WERI-Rb-1 (cell line): ENCODE data around the gene DGCR8.

Experiments
- DNase-seq: peaks from one replicate; pipeline ENCODE4 v3.0.0-alpha.2; 2020
- H3K27ac ChIP-seq: fragments of 250-450 bp; sonication (Bioruptor Pico); 2 replicates; pipeline ENCODE4 v1.5.1; 2020; ENCODE audit warnings: mild to moderate bottlenecking, moderate library complexity
- H3K27me3 ChIP-seq: fragments of 250-450 bp; sonication (Bioruptor Pico); 2 replicates; pipeline ENCODE4 v1.5.1; 2021; ENCODE audit warnings: mild to moderate bottlenecking, low read depth, moderate library complexity; ENCODE audit not compliant: insufficient read depth, severe bottlenecking
- H3K36me3 ChIP-seq: fragments of 250-450 bp; sonication (Bioruptor Pico); 2 replicates; pipeline ENCODE4 v1.5.1; 2020; ENCODE audit warnings: mild to moderate bottlenecking, moderate library complexity
- H3K4me3 ChIP-seq: 2 replicates; pipeline ENCODE4 v1.5.1; 2011; ENCODE audit warnings: low read depth, mild to moderate bottlenecking, control low read depth, low read length
- H3K9me3 ChIP-seq: fragments of 250-450 bp; sonication (Bioruptor Pico); 2 replicates; pipeline ENCODE4 v1.5.1; 2021; ENCODE audit warnings: mild to moderate bottlenecking, moderate library complexity; ENCODE audit not compliant: severe bottlenecking
- CTCF ChIP-seq: IDR thresholded peaks from 2 replicates; pipeline ENCODE4 v1.5.1; 2011; ENCODE audit warnings: low read depth, mild to moderate bottlenecking, control low read depth, inconsistent platforms, low read length

Gene DGCR8

GRCh38 chr22:20107951-20108756 is 28.1 kb downstream of the DGCR8 start:
- Histone ChIP-seq H3K9me3 (no peaks in the 10 kb centered on the region), H3K27me3 (no peaks in the 10 kb centered on the region), H3K27ac (peak overlapping the region; percentile 76; the same call in 1 of the 2 replicates), H3K4me3 (no peak overlapping the region), H3K36me3 (peaks cover 90% of the 10 kb centered on the region)
- TF ChIP-seq CTCF = no peak
- DNase-seq = no peak

- no peaks in the 10 kb centered on the region for H3K9me3 ChIP-seq
- DNase-seq = no peak
- no peaks in the 10 kb centered on the region for H3K27me3 ChIP-seq
- no peak overlapping the region for H3K4me3 ChIP-seq
- H3K27ac ChIP-seq = no peak overlapping the region
- no peak for TF ChIP-seq CTCF
- peaks cover 96% of the 10 kb centered on the region for H3K36me3 ChIP-seq
These were observed 28.8 kb downstream of the DGCR8 start for GRCh38 chr22:20108757-20109230.

GRCh38 chr22:20109411-20110358 is 29.6 kb downstream of the DGCR8 start:
- no peak overlapping the region; the same call in 1 of the 2 replicates for H3K27ac ChIP-seq
- no peak overlapping the region for H3K4me3 ChIP-seq
- TF ChIP-seq CTCF = no peak
- no peak for DNase-seq
- H3K27me3 ChIP-seq = no peaks in the 10 kb centered on the region
- H3K36me3 ChIP-seq = peaks cover 100% of the 10 kb centered on the region
- no peaks in the 10 kb centered on the region for H3K9me3 ChIP-seq

- Histone ChIP-seq H3K9me3 (no peaks in the 10 kb centered on the region), H3K36me3 (peaks cover 100% of the 10 kb centered on the region), H3K27ac (peak overlapping the region; percentile 49), H3K4me3 (no peak overlapping the region), H3K27me3 (no peaks in the 10 kb centered on the region)
- no peak for TF ChIP-seq CTCF
- no peak for DNase-seq
These were observed 30.4 kb downstream of the DGCR8 start for GRCh38 chr22:20110359-20110985.

GRCh38 chr22:20111045-20111688 is 31.1 kb downstream of the DGCR8 start:
- H3K36me3 ChIP-seq = peaks cover 100% of the 10 kb centered on the region
- H3K9me3 ChIP-seq = no peaks in the 10 kb centered on the region
- DNase-seq = peak; percentile 58
- no peak overlapping the region for H3K4me3 ChIP-seq
- H3K27ac ChIP-seq = peak overlapping the region; percentile 49
- no peaks in the 10 kb centered on the region for H3K27me3 ChIP-seq
- peak; percentile 75 for TF ChIP-seq CTCF
